SKM-1 treated with dmso at 0.1 percent for 144 hours (cell line): ENCODE data around the gene TOM1L2.
"Not testable (repeated sequence)": the region's sequence is repeated elsewhere in the genome, so short reads cannot be mapped to it uniquely, and the experiment has no call there.

ENCODE experiments used
- DNase-seq: peaks from one replicate; lab custom pipeline; 2025; ENCODE audit not compliant: unreplicated experiment; lab: John Stamatoyannopoulos, UW

Gene TOM1L2

GRCh38 chr17:17971431-17972125 lies 622 bp downstream of the TOM1L2 start:
- no peak for DNase-seq

- DNase-seq: no peak
Observed at GRCh38 chr17:17970699-17971430, 1.3 kb downstream of the TOM1L2 start.

GRCh38 chr17:17966399-17966798 lies 5.8 kb downstream of the TOM1L2 start:
- no peak for DNase-seq

GRCh38 chr17:17965152-17965721 lies 7.0 kb downstream of the TOM1L2 start:
- DNase-seq: no peak

GRCh38 chr17:17964710-17965109 lies 7.5 kb downstream of the TOM1L2 start:
- DNase-seq: no peak

- DNase-seq: no peak
Observed at GRCh38 chr17:17963694-17964436, 8.3 kb downstream of the TOM1L2 start.

- DNase-seq: no peak
Observed at GRCh38 chr17:17963066-17963465, 9.1 kb downstream of the TOM1L2 start.

GRCh38 chr17:17960500-17961030 lies 11.6 kb downstream of the TOM1L2 start:
- no peak for DNase-seq

- DNase-seq: no peak
Observed at GRCh38 chr17:17959520-17960361, 12.5 kb downstream of the TOM1L2 start.

GRCh38 chr17:17958982-17959381 lies 13.2 kb downstream of the TOM1L2 start:
- no peak for DNase-seq

GRCh38 chr17:17957584-17957916 lies 14.7 kb downstream of the TOM1L2 start:
- DNase-seq: no peak

- DNase-seq: not testable (repeated sequence)
Observed at GRCh38 chr17:17955790-17956341, 16.3 kb downstream of the TOM1L2 start.

- no peak for DNase-seq
Observed at GRCh38 chr17:17954079-17954478, 18.1 kb downstream of the TOM1L2 start.

- DNase-seq: no peak
Observed at GRCh38 chr17:17952691-17953090, 19.5 kb downstream of the TOM1L2 start.

GRCh38 chr17:17951524-17951923 lies 20.7 kb downstream of the TOM1L2 start:
- DNase-seq: no peak

- DNase-seq: no peak
Observed at GRCh38 chr17:17950806-17951205, 21.4 kb downstream of the TOM1L2 start.

- no peak for DNase-seq
Observed at GRCh38 chr17:17950347-17950746, 21.9 kb downstream of the TOM1L2 start.

- no peak for DNase-seq
Observed at GRCh38 chr17:17947966-17948365, 24.2 kb downstream of the TOM1L2 start.

- no peak for DNase-seq
Observed at GRCh38 chr17:17947309-17947708, 24.9 kb downstream of the TOM1L2 start.

GRCh38 chr17:17946093-17946492 lies 26.1 kb downstream of the TOM1L2 start:
- no peak for DNase-seq
